Stimulated activated CD4-positive, alpha-beta T cell treated with anti-CD3 and anti-CD28 coated beads, Interleukin-4, amount 100 ng/mL, for 4 hours (primary cell): ENCODE measurements around the gene PLCB4.

Source experiments
- DNase-seq, 2 experiments: peaks; one replicate each; pipeline ENCODE4 v3.0.0-alpha.2; 2020

Gene PLCB4

DNA sequence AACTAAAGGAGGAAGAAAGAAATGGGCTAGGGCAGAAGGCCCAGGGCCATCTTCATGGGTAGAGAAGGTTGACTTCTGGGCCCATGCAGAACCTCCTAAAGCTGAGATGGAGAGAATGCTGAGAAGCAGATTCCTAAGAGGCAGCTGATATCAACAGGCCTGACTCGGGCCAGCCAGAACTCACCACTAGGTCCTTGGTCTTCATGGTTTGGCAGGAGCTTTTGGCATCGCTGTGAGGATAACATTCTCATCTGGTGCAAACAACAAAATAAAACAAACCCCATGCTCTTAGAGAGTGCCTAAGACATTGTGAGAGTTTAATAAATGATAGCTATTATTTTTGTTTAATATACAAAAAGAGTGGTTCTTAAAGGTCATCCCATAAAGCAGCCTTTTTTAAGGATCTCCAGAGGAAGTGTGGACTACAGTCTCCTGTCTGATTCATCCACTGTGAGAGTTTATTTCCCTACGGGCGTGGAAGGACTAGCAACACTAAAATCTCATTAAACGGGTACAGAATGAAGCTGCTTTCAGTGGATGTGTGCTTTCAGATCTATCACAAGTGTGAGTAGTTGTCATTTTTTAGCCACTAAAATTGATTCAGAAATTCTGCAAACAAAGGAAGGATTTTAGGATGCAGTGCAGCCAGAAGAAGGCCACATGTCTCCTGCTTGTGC, 160.0 kb downstream of the PLCB4 start:
- no peak for DNase-seq

DNA sequence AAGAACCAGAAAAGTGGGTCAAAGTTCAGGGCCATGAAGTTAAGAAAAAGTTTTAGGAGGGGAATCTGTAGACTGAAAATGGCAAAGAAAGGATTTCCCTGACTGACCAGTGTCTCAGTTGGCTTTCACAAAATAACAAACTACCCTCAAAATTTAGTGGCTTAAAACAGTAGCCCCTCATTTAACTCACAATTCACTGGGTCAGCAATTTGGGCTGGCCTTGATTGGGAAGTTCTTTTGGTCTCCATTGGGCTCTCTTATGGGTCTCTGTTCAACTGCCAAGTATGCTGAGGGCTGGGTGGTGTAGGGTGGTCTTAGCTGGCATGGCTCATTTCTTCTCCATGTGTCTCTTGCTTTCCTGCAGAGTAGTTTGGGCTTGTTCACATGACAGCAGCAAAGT, 161.5 kb downstream of the PLCB4 start:
- DNase-seq, result no peak

- DNase-seq, result no peak
Measured at GRCh38 chr20:9233804-9234203, 164.9 kb downstream of the PLCB4 start.

- DNase-seq, result no peak
Measured at GRCh38 chr20:9235518-9235917, 166.6 kb downstream of the PLCB4 start.

DNA sequence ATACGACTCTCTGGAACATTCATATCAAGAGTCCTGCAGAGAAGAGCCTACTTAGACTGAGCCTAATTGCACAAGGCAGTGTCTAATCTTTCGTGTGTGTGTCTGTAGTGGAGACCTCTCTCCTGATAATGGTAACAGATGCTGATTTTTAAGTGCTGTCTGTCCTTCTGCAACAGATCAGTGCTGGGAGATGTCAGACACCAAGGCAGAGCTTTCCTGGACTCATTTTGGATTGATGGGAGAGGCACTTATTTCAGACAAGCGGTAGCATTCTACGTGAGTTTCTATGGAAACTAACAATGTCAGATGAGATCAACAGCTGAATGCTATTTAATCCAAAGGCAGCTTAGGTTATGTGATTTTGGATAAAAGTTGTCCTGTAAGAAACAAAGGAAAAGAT, 167.6 kb downstream of the PLCB4 start:
- no peak for DNase-seq

- DNase-seq, result no peak
Measured at GRCh38 chr20:9241232-9241692, 172.4 kb downstream of the PLCB4 start.

- DNase-seq, result no peak
Measured at GRCh38 chr20:9241721-9242427, 173.0 kb downstream of the PLCB4 start.

DNA sequence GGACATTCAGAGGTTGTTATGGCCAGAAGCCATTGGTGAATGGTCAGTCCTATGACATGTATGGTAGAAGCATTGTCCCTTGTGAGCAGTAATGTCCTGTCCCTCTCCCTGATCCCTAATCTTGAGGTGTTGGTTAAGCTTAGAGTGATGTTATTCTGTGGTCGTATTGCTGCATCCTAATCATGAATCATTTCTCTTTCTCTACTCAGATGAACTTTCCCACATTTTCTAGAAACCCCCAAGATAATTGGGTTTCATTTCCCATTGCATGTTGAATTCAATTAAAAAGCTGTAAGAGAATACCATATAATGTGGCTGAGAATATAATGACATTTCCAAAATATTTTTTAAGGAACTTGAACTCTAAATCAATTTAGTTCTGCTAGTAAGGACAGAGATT, 175.1 kb downstream of the PLCB4 start:
- no peak for DNase-seq

GRCh38 chr20:9244811-9245210, 175.9 kb downstream of the PLCB4 start:
- DNase-seq, result no peak

- no peak for DNase-seq
Measured at GRCh38 chr20:9246731-9247130, 177.8 kb downstream of the PLCB4 start.

DNA sequence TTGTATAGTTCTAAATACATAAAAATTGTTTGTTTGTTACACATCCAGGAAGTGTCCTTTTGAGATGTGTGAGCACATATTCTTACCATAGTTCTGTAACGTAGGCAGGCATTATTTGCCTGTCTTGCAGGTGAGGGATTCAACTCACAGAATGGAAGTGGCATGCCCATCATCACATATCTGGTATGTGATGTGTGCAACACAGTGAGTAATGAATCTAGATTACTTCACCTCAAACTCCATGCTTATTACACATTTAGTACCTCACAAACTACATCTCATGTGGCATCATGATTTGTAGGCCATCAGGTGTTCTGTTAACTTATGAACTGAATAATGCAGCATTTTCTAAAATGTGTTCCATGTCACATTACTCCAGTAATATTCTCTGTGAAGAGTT, 181.6 kb downstream of the PLCB4 start:
- no peak for DNase-seq

DNA sequence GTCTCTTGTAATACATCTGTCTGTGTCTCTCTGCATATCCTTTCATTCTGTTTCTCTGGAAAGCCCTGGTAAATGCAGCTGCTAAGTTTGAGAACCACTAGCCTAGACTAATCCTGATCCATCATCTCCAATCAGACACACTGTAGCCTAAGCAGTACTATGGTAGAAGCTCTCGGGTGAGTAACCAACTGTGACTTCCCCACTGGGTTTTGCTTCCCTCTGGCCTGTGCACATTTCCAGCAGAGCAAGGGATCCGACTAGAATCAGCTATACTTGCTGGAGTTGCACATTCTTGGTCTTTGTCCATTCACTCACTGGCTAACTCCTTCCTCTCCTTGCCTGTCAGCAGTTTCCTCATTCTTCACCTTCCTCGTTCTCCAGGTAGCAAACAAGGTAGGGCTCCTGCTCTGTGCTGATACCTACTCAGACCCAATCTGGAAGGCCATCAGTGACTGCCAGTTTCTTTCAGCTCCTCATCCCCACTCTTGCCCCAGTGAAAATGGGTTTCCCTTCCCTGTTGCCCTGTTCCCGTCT, 184.2 kb downstream of the PLCB4 start:
- no peak for DNase-seq

DNA sequence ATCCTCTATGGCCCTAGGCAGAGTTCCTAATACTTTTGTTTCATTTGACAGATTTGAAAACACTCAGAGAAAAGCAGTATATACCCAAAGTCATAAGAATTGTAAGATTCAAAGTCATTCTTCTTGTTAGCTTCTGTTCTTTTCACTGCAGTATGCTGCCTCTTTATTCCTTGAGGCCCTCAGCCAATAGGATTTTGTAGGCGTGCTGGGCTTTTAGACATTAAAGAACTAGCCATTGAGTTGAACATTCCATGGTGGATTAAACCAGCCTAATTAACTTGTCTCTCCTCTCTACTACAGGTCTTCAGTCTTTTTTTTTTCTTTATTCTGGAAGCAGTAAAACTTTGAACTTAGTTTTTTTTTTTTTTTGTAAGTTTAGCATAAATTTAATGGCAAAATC, 186.3 kb downstream of the PLCB4 start:
- DNase-seq, result no peak

DNA sequence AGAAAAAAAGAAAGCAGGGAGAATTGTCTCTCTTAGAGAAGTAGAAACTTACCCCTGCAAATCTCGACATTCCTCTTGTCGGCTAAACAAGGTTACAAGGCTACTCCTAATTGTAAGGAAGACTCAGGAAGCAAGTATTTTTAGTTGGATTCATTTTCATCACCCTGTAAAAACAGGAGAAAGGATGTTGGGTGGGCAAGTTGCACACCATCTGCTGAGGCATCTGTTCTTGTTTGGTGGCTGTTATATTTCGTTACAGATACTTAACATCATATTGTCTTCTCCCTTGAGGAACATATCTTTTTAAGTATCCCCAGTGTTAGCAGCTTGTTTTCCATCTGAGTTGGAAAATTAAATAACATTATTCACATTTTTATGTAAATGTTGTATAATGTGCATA, 187.5 kb downstream of the PLCB4 start:
- DNase-seq, result no peak

DNA sequence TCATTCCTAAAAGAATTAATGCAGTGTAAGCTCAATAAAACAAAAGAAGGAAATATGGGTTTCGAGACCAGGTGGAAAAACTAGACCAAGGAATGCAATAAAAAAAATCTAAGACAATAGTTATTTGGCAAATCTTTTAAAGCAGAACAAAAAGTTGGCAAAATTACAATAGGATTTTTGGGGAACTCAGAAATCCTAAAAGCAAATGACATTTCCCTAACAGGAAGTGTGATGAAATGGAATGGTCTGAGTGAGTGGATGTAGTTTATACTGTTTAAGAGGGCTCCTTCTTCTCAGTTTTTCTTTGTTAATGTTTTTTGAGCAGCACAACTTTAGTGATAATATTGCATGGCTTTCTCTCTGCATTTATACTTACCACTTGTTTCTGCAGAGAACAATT, 190.0 kb downstream of the PLCB4 start:
- no peak for DNase-seq

GRCh38 chr20:9260027-9260426, 191.1 kb downstream of the PLCB4 start:
- DNase-seq, result no peak

DNA sequence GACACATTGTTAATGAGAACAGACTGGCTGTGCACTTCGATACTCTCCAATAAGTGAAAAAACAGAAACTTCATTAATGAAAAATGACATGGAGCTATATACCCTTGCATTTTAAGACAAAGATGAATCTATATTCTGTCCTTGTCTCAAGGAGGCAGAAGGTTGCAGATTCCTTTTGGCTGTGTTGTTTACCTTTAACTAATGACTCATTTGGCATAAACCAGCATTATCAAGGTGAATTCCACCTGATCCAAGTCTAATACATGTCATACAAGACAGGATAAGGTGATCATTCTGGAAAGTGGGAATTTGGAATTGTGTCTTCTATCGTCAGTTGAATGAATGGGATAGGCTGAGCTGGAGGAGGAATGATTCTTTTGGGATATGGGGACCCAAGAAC, 192.9 kb downstream of the PLCB4 start:
- DNase-seq, result no peak

DNA sequence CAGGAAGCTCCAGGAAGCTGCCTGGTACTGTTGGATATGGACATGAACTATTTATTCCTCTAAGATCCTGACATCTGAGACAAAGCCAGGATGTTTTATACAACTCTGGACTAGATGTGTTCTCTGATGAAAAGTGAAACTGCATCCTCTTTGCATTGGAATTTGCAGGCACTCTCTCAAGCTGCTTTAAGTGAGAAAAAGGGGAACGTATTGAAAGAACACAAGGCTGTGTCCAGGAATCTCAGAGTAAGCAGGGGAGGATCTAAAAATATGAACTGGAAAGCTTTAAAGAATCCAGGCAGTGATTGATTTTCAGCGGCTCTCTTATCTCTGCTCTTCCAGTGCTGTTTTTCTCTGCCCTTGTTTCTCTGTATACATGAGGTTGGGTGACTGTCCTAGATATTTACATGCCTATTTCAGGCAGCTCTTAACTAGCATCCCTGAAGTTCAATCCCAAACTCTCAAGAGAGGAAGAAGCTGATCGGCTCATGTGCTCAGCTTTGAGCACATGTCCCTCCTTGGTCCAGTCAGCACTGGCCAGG, 193.8 kb downstream of the PLCB4 start:
- DNase-seq, result no peak

- no peak for DNase-seq
Measured at GRCh38 chr20:9269280-9269971, 200.5 kb downstream of the PLCB4 start.

DNA sequence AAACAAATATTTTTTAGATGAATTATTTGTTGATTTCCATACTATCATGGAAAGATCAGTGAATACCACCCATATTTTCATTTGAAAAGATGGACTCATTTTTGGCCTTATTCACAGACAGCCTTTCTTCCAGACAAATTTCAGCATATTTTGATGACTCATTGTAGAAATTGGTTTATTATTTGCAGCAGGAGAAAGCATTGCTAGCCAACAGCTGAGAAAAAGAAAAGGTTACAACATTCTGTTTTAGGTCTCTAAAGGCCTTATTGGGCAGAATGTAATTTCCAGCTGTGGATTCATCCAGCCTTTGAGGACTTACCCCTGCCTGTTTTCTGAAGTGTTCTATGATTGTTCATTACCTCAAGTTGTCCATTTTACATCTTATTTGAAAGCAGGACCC, 201.9 kb downstream of the PLCB4 start:
- no peak for DNase-seq

GRCh38 chr20:9276966-9277468, 208.1 kb downstream of the PLCB4 start:
- DNase-seq, result no peak

- no peak for DNase-seq
Measured at GRCh38 chr20:9279918-9280401, 211.1 kb downstream of the PLCB4 start.

DNA sequence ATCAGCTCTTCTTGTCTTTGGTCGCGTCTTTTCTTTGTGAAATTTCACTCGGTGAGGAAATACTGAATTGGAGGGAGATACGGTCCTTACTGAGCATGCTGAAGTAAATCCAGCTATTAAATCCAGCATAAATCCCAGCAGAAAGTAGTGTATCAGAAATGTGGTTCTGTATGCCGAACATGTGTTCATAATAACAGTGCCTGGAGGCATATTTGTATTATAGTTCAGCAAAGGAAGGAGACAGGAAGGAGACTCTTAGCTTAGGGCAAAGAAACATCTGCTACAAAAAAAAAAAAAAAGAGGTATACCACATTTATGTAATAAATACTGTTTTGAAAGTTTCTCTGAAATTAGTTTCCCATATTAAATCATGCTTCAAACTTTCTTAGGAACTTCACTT, 211.8 kb downstream of the PLCB4 start:
- no peak for DNase-seq
